HG02571 (cell line): ENCODE data around the gene NKX1-2.

Experiments used
- ATAC-seq: cut with Tn5 transposase; IDR thresholded peaks from one replicate; pipeline ENCODE4 v1.9.1; 2021; ENCODE audit warnings: mild to moderate bottlenecking, moderate library complexity; ENCODE audit not compliant: unreplicated experiment

NKX1-2 gene

DNA sequence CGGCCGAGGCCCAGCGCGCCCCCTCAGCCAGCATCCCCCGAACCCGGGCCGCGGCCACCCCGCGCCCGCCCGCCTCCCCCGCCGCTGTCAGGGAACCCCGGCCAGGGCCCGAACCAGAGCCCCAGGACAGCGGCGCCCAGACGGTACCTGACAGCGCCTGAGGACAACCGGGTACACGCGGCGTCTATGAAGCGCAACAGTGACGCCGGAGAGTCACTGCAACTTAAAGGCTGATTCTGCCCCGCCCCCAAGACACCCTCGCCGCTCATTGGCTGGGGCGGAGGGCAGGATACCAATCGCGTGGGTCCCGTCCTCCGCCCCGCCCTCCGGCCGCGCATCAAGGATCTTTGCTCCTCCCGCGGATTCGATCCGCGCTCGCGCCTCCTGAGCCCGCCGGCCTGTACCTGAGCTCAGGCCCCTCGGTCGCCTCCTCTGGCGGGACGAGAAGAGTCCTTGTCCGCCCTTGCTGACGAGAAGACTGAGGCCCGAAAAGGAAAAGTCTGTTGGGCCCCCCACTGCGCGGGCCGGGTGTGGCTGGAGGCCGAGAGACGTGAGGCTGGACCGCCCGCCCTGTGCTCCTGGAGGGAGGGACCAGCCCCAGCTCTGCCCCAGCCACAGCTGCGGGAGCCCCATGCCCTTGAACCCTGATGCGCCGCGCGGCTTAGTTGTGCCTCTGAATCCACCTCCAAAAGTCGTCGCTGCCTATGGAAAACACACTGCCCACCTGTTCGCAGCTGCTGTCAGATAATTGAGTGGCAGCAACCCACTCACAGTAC is 30.9 kb downstream of the NKX1-2 start, which contains the start of gene OAT:
OAT (minus strand) TSS at position 198 of the 776 bp plus-strand sequence. CDS start 6,752 bp downstream, outside the sequence.
- ATAC-seq = peak; percentile 90

DNA sequence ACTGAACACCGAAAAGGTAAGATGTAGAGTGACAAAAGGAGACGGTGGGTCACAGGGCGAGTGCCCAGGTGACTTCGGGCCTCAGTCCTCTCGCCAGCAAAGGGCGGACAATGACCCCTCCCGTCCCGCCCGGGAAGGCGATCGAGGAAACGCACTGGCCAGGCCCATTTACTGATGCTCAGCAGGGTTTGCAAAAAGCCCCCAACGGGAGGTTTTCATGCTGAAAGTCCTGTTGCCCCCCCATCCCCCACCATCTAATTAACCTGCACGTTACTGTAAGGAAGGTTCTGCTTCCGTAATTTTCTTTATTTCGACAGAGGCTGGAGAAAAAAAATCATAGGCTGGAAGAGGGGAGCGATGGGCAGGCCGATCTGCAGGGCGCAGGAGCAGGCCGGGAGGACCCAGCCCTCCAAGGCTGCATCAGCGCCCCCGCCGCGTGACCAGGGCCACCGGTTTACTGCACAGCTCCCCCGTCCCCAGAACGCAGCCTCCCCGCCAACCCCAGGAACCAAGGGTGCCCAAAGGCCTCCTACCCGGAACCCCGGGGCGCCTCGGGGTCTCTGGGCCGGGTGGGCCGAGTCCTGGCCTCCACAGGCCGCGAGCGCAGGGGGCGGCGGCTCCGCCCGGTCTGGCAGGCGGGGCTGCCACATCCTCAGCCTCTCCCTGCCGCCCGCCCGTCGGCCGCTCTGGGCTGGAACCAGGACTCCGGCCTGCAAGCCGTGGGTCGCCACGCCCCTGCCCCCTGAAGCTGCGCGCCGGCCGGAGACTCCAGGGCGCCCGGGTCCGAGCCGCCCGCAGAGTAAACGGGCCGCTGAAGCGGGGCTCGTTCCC is 31.7 kb downstream of the NKX1-2 start:
- peak; percentile 32 for ATAC-seq

DNA sequence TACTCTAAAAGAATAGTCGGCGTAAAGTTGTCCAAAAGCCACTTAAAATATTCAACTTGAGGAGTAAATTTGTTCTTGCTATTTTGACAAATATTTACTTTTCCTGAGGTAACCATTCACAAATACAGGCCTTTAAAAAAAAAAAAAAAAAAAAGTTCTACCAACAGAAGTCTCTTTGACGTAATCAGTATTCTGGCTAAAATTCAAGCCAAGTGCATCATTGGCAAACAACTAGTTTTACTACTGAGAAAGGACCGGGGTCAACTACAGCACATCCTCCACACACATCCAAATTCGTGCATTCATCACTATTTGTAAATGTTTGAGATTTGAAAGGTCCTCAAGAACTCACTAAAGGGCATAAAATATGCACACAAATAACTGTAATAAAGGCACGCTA is 33.1 kb downstream of the NKX1-2 start:
- ATAC-seq = no peak

DNA sequence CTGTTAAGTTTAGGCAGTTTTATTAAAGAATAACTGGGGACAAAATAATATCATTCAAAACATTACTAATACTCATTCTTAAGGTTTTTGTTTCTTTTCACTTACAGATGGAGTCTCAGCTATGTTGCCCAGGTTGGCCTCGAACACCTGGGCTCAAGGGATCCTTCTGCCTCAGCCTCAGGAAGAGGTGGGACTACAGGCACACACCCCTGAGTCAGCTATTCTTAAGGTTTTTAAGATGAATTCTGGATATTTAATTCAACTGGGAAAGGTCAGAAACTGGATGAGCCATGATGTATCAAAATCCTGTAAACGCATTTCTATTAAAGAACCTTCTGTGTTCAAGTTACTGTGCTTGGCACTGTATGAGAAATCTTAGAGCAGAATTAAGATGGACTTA is 34.6 kb downstream of the NKX1-2 start:
- ATAC-seq = no peak

DNA sequence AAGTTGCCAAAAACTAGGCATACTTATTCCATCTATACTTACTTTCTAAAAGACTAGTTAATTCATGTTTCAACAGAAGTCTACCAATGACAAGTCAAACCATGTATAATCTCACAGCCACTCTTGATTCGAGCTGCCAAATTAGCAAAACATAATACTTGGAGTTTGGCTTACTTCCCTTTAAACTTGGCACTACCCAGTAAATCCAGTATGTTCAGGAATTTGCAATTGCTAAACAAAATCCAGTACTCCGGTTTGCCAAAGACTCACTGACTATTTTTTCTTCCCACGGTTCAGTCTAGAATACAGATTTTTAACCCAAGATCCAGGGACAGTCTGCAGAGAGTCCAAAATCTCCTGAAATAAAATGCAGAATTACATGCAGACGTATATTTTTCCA is 35.8 kb downstream of the NKX1-2 start:
- ATAC-seq = no peak

DNA sequence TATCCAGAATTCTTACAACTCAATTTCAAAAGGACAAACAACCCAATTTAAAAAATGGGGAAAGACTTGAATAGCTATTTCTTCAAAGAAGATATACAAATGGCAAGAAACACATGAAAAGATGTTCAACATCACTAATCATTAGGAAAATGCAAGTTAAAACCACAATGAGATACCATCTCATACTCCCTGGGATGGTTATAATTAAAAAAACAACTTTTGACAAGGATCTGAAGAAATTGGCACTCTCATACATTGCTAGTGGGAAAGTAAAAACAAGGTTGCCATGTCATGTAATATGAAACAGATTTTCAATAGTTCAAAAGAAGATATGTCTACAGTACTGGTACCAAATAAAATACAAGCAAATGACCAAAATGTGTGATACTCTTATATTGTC is 40.1 kb downstream of the NKX1-2 start:
- no peak for ATAC-seq

DNA sequence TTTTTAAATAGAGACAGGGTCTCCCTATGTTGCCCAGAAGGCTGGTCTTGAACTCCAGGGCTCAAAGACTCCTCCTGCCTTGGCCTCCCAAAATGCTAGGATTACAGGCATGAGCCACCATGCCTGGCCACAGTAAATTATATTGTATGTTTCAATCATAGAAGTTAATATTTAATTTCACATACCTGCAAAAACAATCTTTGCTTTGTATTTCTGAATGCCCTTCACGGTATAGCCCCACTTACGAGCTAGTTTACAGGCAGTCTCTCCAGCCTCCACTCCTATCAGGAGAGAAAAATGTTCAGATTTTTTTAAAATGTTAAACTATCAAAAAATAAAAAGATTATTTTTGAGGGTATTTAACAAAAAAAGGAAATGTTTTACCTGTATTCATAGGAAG is 41.5 kb downstream of the NKX1-2 start:
- no peak for ATAC-seq

DNA sequence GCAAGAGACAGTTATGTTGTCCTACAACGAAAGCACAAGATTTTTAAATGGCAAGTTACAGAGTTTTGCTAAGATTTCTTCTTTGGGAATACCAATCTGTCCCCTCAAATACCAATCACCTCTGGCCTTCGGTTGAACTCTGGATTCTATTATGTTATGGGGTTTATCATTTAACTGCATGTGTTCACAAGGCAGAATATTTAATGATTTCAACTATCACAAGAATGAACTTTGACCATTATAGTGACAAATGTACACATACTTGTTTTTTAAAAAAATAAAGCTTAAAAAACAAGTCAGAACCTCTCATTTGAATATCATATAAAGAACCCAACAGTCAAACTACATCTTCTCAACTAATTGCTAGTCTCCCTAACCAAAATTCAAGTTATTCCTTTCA is 42.4 kb downstream of the NKX1-2 start:
- no peak for ATAC-seq

DNA sequence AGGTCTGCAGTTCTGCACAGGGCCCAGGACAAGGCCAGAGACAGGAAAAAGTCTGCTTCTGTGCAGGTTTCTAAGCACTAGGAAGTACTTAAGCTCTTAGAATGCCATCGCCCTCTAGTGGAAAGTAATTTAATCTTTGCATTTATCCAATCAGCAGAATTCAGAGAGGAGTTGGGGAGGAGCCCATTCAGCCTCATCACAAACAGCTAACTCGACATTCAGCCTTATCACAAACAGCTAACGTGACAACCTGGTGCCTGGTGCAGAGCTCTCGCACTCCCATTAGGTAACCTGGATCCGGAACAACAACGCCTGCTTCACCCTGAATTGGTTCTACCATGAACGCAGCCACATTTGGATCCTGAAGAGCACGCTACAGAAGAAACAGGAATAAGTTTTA is 46.3 kb downstream of the NKX1-2 start:
- ATAC-seq = no peak

DNA sequence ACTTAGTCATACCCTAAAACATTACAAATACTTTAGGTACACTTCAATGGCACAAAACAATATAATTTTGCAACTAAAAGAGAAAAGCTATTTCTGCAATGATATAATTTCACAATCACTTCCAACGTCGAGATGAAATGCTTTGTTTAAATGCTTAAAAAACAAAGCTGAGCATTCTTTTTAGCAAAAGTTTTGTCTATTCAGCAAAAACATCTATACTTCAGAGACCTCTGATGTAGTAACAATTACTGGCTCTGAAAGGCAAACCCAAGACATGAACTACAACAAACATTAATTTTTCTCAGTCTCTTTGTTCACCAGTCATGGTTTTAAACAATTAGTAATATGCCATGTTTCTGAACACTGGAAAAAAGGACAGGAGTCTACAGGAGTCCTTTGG is 47.6 kb downstream of the NKX1-2 start:
- no peak for ATAC-seq

DNA sequence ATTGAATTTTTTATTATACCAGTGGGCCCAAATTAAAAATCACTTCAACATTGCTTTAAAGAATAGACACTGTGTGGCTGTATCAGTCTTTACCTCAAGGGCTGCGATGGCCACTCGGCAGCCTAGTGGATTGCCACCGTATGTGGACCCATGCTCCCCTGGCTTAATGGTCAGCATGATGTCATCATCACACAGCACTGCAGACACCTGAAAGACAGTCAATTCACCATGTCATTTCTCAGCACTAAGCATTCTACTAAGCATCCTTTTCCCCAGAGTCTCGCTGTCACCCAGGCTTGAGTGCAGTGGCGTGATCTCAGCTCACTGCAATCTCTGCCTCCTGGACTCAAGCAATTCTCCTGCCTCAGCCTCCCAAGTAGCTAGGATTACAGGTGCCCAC is 48.2 kb downstream of the NKX1-2 start:
- no peak for ATAC-seq
